ENCODE results near the gene MRRF. TPM values are rescaled to one million over a fixed set of nuclear protein-coding genes. Genes with fewer than 3 reads are reported as not detected.
A peak's percentile ranks its signal among the peaks of the same experiment; 100 is the strongest.

Gene MRRF
- total RNA-seq, 2 experiments from 2014 or later = 76.9 to 84.0 TPM

DNA sequence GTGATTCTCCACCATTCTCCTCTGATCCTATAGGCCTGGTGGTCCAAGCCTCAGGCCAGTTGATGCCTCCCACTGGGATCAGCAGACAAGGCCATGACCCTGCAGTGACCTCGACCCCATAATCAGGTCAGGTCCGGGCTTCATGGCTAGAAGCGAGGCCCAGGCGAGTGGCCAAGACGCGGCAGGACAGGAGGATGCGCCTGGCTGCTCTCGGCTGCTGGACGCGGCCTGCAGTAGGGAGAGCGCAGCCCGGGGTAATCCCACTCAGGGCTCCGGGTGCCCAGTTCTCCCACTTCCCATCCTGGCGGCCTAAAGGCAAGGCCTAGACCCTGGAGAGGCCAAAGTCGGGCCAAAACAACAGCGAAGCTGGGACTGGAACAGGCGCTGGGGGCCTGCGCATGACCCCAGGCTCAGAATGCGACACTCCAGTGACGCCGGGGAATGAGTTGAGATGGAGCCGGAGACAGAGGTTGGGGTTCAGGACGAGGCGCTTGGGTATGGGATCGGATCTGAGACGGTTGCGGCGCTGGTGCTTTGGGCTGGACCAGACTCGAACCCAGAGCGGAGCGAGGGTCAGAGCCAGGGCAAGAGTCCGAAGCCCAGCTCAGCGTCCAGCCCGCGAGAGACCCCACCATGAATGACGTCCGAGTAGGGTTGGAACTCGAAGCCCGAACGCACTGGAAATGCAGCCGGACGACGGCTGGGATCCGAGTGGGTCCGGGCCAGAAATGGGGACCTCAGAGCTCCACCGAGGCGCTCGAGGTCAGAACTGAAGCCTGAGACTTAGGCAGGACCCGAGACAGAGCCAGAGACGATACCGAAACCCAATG is 39.2 kb upstream of the MRRF start:
- peaks cover 69% of the 10 kb centered on the region for H3K27me3 Mint-ChIP-seq
- H3K36me3 Mint-ChIP-seq = no peaks in the 10 kb centered on the region
- no peak for DNase-seq
- no peak overlapping the region for H3K27ac Mint-ChIP-seq
- no peaks in the 10 kb centered on the region for H3K4me1 Mint-ChIP-seq
- H3K9me3 Mint-ChIP-seq = no peaks in the 10 kb centered on the region
- H3K4me3 Mint-ChIP-seq = no peak overlapping the region

DNA sequence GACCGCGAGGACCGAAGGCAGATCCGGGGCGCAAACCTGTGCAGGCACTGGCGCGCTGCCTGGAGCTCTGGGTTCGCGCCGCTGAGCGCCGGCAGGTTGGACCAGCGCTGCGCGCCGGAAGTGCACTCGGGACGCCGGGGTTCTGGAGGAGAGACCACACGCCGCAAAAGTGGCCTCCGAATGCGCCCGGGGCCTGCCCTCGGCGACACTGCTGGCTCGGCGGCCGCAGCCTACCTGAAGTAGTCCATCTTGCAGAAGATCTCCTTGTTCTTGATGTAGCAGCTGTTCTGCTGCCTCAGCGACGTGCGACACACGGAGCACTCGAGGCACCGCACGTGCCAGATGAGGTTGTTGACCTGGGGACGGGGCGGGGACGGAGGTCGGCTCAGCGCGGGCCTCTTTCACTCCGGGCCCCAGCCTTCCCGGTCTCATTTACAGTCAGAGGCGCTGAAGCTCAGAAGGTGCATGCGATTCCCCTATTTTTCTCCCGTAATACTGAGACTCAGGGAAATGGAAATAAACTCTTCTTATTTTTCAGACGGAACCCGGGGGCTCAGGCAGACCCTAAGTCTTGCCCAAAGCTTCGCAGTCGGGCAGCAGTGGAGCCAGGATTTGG is 38.4 kb upstream of the MRRF start:
- H3K4me3 Mint-ChIP-seq = no peak overlapping the region
- H3K4me1 Mint-ChIP-seq = no peaks in the 10 kb centered on the region
- no peaks in the 10 kb centered on the region for H3K36me3 Mint-ChIP-seq
- H3K27me3 Mint-ChIP-seq = peaks cover 63% of the 10 kb centered on the region
- H3K27ac Mint-ChIP-seq = no peak overlapping the region
- no peaks in the 10 kb centered on the region for H3K9me3 Mint-ChIP-seq
- DNase-seq = no peak

DNA sequence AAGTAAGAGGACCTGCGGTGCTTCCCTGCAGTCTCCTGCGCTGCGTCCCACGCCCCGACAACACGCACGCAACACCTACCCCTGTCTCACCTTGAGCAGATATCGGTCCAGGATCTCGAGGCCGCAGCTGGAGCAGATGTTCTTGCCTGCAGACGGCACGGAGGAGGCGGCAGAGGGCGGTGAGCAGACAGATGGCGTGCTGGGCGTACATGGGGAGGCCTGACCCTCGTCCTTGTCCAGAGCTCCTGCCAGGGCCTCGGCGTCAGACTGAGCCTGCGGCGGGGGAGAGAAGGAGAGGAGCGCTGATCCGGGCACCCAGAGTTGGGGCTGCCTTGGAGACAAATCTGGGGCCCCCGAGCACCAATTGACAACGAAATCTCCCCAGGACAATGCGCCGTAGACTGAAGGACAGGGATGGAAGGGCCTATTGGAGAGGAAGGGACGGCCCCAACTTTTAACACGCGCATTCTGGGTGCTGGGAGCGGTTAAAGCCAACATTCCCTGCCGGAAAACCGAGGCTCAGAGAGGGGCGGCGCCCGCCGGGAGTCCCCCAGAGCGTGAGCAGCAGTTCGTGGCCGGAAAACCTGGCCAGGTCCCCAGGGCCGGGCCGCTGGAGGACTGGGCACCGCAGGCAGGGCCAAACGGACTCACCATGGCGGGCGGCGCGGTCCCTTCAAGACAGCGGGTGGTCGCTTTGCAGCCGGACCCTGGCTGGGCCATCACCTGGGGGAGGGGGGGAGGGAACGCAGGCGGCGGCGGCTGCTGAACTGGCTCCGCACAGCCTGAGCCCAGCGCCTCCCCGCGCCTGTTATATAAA is 37.7 kb upstream of the MRRF start:
- no peaks in the 10 kb centered on the region for H3K36me3 Mint-ChIP-seq
- no peaks in the 10 kb centered on the region for H3K9me3 Mint-ChIP-seq
- DNase-seq = no peak
- peaks cover 56% of the 10 kb centered on the region for H3K27me3 Mint-ChIP-seq
- no peaks in the 10 kb centered on the region for H3K4me1 Mint-ChIP-seq
- H3K4me3 Mint-ChIP-seq = no peak overlapping the region
- no peak overlapping the region for H3K27ac Mint-ChIP-seq

DNA sequence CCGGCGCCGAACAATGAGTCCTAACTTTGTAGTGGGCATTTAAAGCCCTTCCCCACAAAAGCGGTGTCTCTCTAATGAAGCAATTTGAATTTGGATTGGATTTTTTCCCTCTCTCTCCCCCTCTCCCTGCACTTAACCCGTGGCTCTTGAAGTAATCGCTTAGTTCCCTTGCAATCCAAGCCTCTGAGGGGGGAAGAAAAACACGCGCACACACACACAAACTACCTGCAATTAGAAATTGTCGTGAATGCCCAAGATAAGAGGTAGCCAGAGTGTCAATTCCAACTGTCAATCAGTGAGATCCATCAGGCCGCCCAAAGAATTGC is 37.1 kb upstream of the MRRF start:
- H3K4me1 Mint-ChIP-seq = no peaks in the 10 kb centered on the region
- no peak overlapping the region for H3K27ac Mint-ChIP-seq
- H3K4me3 Mint-ChIP-seq = no peak overlapping the region
- DNase-seq = no peak
- no peaks in the 10 kb centered on the region for H3K36me3 Mint-ChIP-seq
- peaks cover 51% of the 10 kb centered on the region for H3K27me3 Mint-ChIP-seq
- no peaks in the 10 kb centered on the region for H3K9me3 Mint-ChIP-seq

DNA sequence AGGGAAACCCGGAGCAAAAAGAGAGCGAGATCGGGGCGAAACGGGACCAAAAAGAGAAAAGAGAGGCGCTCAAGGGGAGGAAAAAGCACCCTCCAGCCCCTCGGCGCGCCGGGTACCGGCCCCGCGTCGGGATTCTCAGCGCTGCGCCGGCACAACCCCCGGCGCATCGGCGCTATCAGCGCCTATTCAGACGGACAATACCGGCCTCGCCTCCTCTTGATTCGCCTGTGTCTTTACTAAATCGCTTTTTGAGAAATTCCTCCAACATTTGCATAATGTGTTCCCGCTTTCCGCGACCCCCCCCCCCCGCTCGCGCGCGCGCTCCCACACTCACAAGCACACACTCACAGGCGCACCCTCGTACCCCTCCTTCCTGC is 36.5 kb upstream of the MRRF start:
- Mint-ChIP-seq H3K4me1 (no peaks in the 10 kb centered on the region), H3K27ac (no peak overlapping the region), H3K9me3 (no peaks in the 10 kb centered on the region), H3K27me3 (peaks cover 48% of the 10 kb centered on the region), H3K36me3 (no peaks in the 10 kb centered on the region), H3K4me3 (peak overlapping the region; percentile 36)
- no peak for DNase-seq

DNA sequence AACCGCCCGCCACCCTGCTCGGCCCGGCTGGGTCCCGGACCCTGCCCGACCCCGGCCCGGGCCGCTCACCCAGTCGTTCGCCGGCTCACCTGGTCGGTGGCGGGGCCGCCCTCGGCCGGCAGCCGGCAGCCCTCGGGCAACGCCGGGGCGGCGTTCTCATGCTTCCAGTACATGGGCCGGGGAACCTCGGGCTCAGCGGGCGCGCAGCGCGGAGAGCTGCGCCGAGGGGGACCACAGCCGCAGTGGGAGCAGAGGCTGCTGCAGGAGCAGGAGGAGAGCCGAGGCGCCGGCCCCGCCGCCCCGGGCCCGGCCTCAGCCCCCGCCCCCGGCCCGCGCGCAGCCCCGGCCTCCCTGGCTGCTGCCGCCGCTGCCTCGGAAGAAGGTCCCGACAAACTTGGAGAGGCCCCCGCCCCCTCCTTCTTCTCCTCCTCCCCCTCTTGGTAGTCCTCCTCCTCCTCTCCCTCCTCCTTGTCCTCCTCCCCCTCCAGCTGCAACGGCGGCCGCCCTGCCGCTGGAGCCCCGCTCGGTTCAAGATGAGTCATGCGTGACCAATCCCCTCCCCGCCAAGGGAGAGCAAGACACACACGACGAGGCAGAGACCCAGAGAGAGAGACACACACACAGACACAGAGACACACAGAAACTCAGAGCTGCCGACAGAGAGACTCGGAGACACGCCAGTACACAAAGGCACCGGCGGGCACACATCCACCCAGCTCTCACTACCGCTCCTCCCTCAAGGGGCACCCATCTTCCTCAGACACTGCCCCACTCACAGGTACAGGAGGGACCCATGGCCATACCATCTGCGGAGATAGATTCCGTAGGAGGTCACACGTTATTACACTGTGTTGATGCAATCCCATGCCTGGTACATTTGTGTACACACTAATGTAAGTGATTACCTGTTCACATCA is 35.9 kb upstream of the MRRF start, which contains the start of gene LHX6:
TSS of gene LHX6 (minus strand) at position 390 of the 917 bp plus-strand sequence. CDS start at position 173, 217 bp downstream.
- no peak for DNase-seq
- Mint-ChIP-seq H3K9me3 (no peaks in the 10 kb centered on the region), H3K4me1 (no peaks in the 10 kb centered on the region), H3K27ac (no peak within 1 kb of the TSS), H3K36me3 (no peaks in the 10 kb centered on the region), H3K27me3 (peaks cover 44% of the 10 kb centered on the region), H3K4me3 (peak within 1 kb of the TSS; percentile 36)

DNA sequence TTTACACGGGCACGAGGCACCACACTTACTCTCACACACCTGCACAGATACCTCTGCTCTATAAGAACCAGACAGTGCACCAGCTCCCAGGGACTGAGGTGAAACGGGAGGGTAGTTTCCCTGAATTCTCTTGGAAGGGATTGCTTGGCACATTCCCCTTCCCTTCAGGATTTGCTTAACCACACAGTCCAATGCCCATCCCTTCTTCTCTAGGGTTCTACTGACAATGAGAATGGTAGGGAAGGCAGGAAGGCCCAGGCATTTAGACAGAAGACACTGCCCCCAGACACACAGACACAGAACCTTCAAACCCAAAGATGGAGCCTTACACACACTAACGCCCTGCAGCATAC is 35.2 kb upstream of the MRRF start:
- Mint-ChIP-seq H3K27me3 (peaks cover 42% of the 10 kb centered on the region), H3K4me1 (no peaks in the 10 kb centered on the region), H3K36me3 (no peaks in the 10 kb centered on the region), H3K9me3 (no peaks in the 10 kb centered on the region), H3K27ac (no peak overlapping the region), H3K4me3 (no peak overlapping the region)
- DNase-seq = no peak

DNA sequence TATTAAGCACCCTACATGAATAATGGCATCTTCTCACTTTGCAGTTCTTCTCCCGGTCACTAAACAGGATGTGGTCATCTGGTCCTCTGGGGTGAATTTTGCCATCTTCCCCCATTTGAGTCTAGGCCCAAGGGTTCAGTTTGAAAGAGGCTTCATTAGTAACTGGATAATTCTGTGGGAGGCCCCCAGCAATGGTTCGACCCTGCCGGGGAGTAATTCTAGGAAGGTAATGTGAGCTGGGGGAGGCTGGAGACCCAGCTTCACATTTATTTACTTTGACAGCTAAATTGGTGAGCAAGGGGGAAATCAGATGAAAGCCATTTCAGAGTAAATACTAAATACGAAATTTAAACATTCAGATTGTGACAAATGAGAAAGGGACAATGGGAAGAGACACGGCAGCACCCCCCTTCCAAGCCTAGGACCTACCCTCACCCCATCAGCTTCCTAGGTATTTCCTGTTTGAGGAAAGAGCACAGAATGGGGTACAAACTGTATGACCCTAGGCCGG is 31.8 kb upstream of the MRRF start:
- H3K4me1 Mint-ChIP-seq = no peaks in the 10 kb centered on the region
- no peak for DNase-seq
- H3K4me3 Mint-ChIP-seq = no peak overlapping the region
- H3K27ac Mint-ChIP-seq = no peak overlapping the region
- no peaks in the 10 kb centered on the region for H3K36me3 Mint-ChIP-seq
- peaks cover 11% of the 10 kb centered on the region for H3K27me3 Mint-ChIP-seq
- H3K9me3 Mint-ChIP-seq = no peaks in the 10 kb centered on the region

DNA sequence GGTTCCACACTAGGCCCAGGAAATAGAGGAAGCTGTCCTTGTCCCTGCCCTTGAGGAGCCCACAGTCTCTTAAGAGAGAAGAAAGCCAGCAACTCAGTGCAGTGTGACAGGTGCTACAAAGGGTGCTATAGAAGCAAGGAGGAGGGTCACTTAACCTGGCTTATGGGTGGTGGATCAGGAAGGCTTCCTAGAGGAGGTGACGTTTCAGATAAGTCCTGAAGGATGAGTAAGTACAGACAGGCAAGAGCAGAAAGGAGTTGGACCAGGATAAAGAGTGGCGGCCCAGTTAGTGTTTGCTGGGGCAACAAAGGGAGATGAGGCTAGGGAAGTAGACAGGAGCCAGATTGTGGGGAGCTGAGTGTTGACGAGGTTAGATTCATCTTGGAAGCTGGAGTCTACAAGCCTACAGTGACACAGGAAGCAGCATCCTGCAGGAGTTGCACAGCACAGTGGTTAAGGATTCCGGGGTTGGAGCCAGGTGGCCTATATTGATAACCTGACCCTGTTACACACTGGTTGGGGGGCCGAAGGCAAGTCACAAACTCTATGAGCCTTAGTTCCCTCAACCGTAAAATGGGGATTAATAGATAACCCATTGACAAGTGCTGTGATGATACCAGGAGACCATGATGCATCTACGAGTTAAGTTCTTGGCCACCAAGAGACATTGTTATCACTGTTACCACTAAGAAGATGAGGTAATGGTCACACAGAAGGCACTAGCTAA is 30.5 kb upstream of the MRRF start:
- Mint-ChIP-seq H3K27me3 (peaks cover 7% of the 10 kb centered on the region), H3K4me1 (no peaks in the 10 kb centered on the region), H3K4me3 (no peak overlapping the region), H3K27ac (no peak overlapping the region), H3K36me3 (peaks cover 2% of the 10 kb centered on the region), H3K9me3 (no peaks in the 10 kb centered on the region)
- no peak for DNase-seq

DNA sequence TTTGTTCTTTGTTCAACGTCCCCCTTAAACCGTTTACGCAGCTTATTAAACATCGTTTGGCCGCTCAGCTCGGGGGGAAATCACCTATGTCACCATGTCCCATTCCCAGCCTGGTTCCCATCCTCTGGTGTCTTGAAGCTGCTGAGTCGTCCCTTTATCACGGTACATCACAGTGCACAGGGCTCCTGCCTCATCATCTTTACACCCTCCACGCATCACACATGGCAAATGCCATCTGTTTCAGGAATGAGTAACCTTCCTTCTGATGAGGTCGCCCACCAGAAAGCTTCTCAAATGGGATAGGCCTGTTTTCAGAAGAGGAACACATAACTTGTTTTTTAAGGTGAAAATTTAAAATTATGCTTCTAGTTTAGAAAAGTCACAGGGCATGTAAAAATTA is 28.0 kb upstream of the MRRF start:
- H3K9me3 Mint-ChIP-seq = no peaks in the 10 kb centered on the region
- H3K27ac Mint-ChIP-seq = no peak overlapping the region
- DNase-seq = no peak
- peaks cover 7% of the 10 kb centered on the region for H3K27me3 Mint-ChIP-seq
- no peaks in the 10 kb centered on the region for H3K4me1 Mint-ChIP-seq
- peaks cover 4% of the 10 kb centered on the region for H3K36me3 Mint-ChIP-seq
- H3K4me3 Mint-ChIP-seq = no peak overlapping the region

DNA sequence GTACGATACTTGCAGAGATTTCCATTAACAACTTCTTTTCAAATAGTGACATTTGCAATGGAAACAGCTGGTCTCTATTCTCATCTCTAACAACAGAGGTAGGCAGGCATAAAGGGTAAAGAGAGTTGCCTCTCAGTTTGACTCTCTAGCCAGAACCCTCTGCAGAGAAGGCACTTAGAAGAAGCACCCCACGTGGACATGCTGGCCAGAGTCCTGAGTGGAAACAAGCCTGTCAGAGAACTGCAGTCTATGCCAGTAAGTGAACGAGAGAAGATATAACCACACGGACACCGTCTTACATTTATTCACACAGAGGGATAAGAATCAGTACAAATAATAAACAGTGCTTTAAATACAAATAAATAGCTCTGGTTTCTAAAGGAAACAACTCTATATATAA is 25.0 kb upstream of the MRRF start:
- Mint-ChIP-seq H3K9me3 (no peaks in the 10 kb centered on the region), H3K27me3 (no peaks in the 10 kb centered on the region), H3K36me3 (peaks cover 4% of the 10 kb centered on the region), H3K27ac (no peak overlapping the region), H3K4me3 (no peak overlapping the region), H3K4me1 (no peaks in the 10 kb centered on the region)
- DNase-seq = no peak

DNA sequence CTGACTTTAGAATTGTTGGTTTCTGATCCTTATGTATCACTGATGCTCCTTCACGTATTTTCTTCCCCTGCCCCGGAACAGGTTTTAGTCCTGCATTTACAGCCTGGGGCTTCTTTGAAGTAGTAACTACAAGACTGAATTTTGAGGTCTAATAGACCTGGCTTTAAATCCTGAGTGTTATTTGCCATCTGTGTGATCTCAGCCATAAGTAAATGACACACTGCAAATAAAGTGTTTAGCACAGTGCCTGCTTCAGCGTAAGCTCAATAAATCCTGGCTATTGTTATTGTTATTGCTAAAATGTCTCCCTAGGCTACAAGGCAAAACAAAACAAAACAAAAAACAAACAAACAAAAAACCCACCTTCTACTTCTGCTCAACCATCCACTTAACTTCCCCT is 20.3 kb upstream of the MRRF start:
- H3K4me1 Mint-ChIP-seq = no peaks in the 10 kb centered on the region
- no peaks in the 10 kb centered on the region for H3K9me3 Mint-ChIP-seq
- H3K27me3 Mint-ChIP-seq = no peaks in the 10 kb centered on the region
- peaks cover 6% of the 10 kb centered on the region for H3K36me3 Mint-ChIP-seq
- H3K27ac Mint-ChIP-seq = no peak overlapping the region
- no peak overlapping the region for H3K4me3 Mint-ChIP-seq
- no peak for DNase-seq

DNA sequence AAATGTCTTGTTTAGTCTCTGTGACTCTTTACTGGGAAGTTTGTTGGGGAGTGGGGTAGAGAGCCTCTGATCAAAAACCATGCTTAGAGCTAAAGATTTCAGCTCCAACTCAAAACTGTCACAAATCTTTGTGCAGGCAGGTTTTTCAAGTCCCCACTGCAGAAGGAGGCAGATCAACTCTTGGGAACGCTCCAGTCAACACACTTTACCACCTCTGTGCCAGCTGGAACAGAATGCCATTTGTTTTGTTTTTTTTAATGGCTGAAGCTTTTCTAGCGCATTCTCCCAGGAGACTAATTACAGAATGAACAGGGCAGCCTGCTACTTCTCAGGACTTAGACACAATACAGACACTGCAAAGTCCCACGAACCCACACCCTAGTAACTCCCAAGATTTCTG is 18.0 kb upstream of the MRRF start:
- Mint-ChIP-seq H3K4me3 (no peak overlapping the region), H3K36me3 (peaks cover 13% of the 10 kb centered on the region), H3K4me1 (no peaks in the 10 kb centered on the region), H3K27me3 (no peaks in the 10 kb centered on the region), H3K9me3 (no peaks in the 10 kb centered on the region), H3K27ac (no peak overlapping the region)
- DNase-seq = no peak

DNA sequence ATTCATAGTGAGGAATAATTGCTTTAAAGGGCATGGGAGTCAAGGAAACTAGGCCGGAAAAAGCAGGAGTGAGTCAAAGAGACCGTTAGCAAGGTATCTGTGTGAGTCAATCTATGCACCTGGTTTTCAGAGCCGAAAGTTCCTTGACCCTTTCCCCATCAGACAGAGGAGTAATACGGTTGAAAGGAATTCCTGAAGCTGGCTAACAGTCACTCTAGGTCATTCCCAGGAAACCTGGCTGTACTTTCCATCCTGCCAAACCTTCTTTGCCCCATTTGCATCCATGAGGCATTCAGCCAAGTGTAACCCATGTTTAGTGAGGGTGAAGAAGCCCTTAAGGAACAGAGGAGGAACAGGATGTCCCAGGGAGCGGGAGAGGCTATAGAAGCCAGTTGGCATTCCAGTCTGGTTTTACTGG is 16.2 kb upstream of the MRRF start:
- Mint-ChIP-seq H3K9me3 (no peaks in the 10 kb centered on the region), H3K27me3 (no peaks in the 10 kb centered on the region), H3K4me3 (no peak overlapping the region), H3K4me1 (no peaks in the 10 kb centered on the region), H3K27ac (no peak overlapping the region), H3K36me3 (peaks cover 13% of the 10 kb centered on the region)
- DNase-seq = no peak

Data from activated naive CD8-positive, alpha-beta T cell treated with anti-CD3 and anti-CD28 coated beads for 36 hours (primary cell).